Endothelial cell of umbilical vein (primary cell): ENCODE results near the gene ARID1B. TPM values are rescaled to one million over a fixed set of nuclear protein-coding genes. Genes with fewer than 3 reads are reported as not detected.

Experiments
- BruUV-seq: library from RNA; stranded (reverse); fragments of 400-500 nt; replicated peaks from 2 replicates; lab custom pipeline; 2021; lab: Mats Ljungman, UMichigan
- CTCF ChIA-PET: fragments of 300-600, 350-600 bp; sonication (Branson Sonifier 250); formaldehyde crosslinking; loops from one replicate; lab custom pipeline; 2021; ENCODE audit warnings: antibody characterized with exemption, inconsistent platforms; lab: Charles Lee
- POLR2A ChIA-PET: fragments of 300-600, 350-600 bp; sonication (Branson Sonifier 250); formaldehyde crosslinking; loops from one replicate; lab custom pipeline; 2021; ENCODE audit warnings: antibody characterized with exemption, inconsistent platforms; lab: Charles Lee
- DNase-seq: peaks from one replicate; pipeline ENCODE4 v3.0.0-alpha.2; 2011; ENCODE audit warnings: low read depth, low spot score
- FAIRE-seq: peaks from 2 replicates; lab custom pipeline; 2011; peaks lifted over from hg19 to GRCh38; lab: Jason Lieb, UNC
- H2AFZ ChIP-seq: 2 replicates; pipeline ENCODE4 v1.6.0; 2012; ENCODE audit warnings: low read depth, low read length, control low read depth, inconsistent platforms
- H3K27ac ChIP-seq: 2 replicates; pipeline ENCODE4 v1.5.1; 2011; ENCODE audit warnings: low read depth, mild to moderate bottlenecking, control low read depth, low read length, moderate library complexity; ENCODE audit not compliant: insufficient read depth
- H3K27me3 ChIP-seq, 2 experiments: 2 replicates each; pipeline versions ENCODE4 v1.6.0 to v1.6.1; 2011; ENCODE audit warnings: low read length in 2 of 2, mixed read lengths in 1 of 2; ENCODE audit not compliant: control insufficient read depth in 2 of 2, insufficient read depth in 2 of 2
- H3K36me3 ChIP-seq, 2 experiments: 2 replicates in 1 of 2; 3 replicates in 1 of 2; pipeline ENCODE4 v1.5.1; 2011; ENCODE audit warnings: low read length in 2 of 2, mild to moderate bottlenecking in 1 of 2, moderate library complexity in 1 of 2; ENCODE audit not compliant: control insufficient read depth in 2 of 2, insufficient read depth in 2 of 2; ENCODE audit errors: extremely low read depth in 1 of 2
- H3K4me1 ChIP-seq: 3 replicates; pipeline ENCODE4 v1.5.1; 2011; ENCODE audit warnings: mild to moderate bottlenecking, low read length; ENCODE audit not compliant: control insufficient read depth, insufficient read depth; ENCODE audit errors: extremely low read depth
- H3K4me2 ChIP-seq: 2 replicates; pipeline ENCODE4 v1.6.1; 2011; ENCODE audit warnings: low read length, control low read depth, mixed read lengths; ENCODE audit not compliant: insufficient read depth
- H3K4me3 ChIP-seq, 3 experiments: fragments of 200-600 bp in 1 of 3; sonication (generic), shearing (Covaris generic) in 1 of 3; replicated peaks in 1 of 3; 2 replicates each; pipeline ENCODE4 v1.5.1; 2011 to 2016; ENCODE audit warnings: control low read depth in 3 of 3, low read length in 3 of 3, mild to moderate bottlenecking in 2 of 3, inconsistent platforms in 1 of 3, low read depth in 1 of 3, moderate library complexity in 1 of 3; ENCODE audit not compliant: insufficient read depth in 1 of 3
- H3K79me2 ChIP-seq: 2 replicates; pipeline ENCODE4 v1.6.0; 2012; ENCODE audit warnings: low read length, inconsistent platforms; ENCODE audit not compliant: control insufficient read depth, insufficient read depth
- H3K9ac ChIP-seq: replicated peaks from 2 replicates; pipeline ENCODE3; 2011; ENCODE audit warnings: low read length, control low read depth; ENCODE audit not compliant: insufficient read depth; ENCODE audit errors: extremely low read depth
- H3K9me1 ChIP-seq: replicated peaks from 3 replicates; pipeline ENCODE4 v1.6.0; 2011; ENCODE audit warnings: mild to moderate bottlenecking, low read length; ENCODE audit not compliant: control insufficient read depth, insufficient read depth; ENCODE audit errors: extremely low read depth
- H3K9me3 ChIP-seq: replicated peaks from 2 replicates; pipeline ENCODE4 v1.5.1; 2012; ENCODE audit warnings: low read length, inconsistent platforms; ENCODE audit not compliant: control insufficient read depth, insufficient read depth
- H4K20me1 ChIP-seq: replicated peaks from 2 replicates; pipeline ENCODE3; 2011; ENCODE audit warnings: mild to moderate bottlenecking, low read length; ENCODE audit not compliant: control insufficient read depth, insufficient read depth; ENCODE audit errors: extremely low read depth
- CTCF ChIP-seq, 2 donors: IDR thresholded peaks; 1 replicate in 1 of 2; 2 replicates in 1 of 2; pipeline ENCODE4 v1.5.1; 2011; ENCODE audit warnings: low read length in 2 of 2, mild to moderate bottlenecking in 2 of 2, moderate library complexity in 2 of 2, control low read depth in 1 of 2, inconsistent platforms in 1 of 2, low read depth in 1 of 2; ENCODE audit not compliant: insufficient read depth in 1 of 2; ENCODE audit errors: extremely low read depth in 1 of 2
- EZH2 ChIP-seq: IDR thresholded peaks from 2 replicates; pipeline ENCODE4 v1.6.1; 2012; ENCODE audit warnings: borderline replicate concordance, low read depth, mild to moderate bottlenecking, moderate library complexity, low read length, inconsistent platforms; ENCODE audit not compliant: severe bottlenecking
- FOS ChIP-seq: IDR thresholded peaks from 2 replicates; pipeline ENCODE4 v1.6.1; 2011; ENCODE audit warnings: mild to moderate bottlenecking, low read length, moderate library complexity, borderline replicate concordance; ENCODE audit not compliant: insufficient read depth
- GATA2 ChIP-seq: IDR thresholded peaks from 2 replicates; pipeline ENCODE4 v1.7.0; 2011; ENCODE audit warnings: low read depth, mild to moderate bottlenecking, moderate library complexity, mixed read lengths, low read length; ENCODE audit not compliant: insufficient read length, insufficient read depth
- JUN ChIP-seq: IDR thresholded peaks from 2 replicates; pipeline ENCODE4 v1.6.1; 2011; ENCODE audit warnings: borderline replicate concordance, low read depth; ENCODE audit not compliant: insufficient read length, insufficient read depth
- MAX ChIP-seq: IDR thresholded peaks from 2 replicates; pipeline ENCODE4 v1.6.1; 2011; ENCODE audit not compliant: insufficient read depth, insufficient read length
- MYC ChIP-seq: IDR thresholded peaks from one replicate; pipeline ENCODE4 v1.6.1; 2011; ENCODE audit warnings: mild to moderate bottlenecking, low read depth, low read length
- POLR2A ChIP-seq: IDR thresholded peaks from 2 replicates; pipeline ENCODE4 v1.6.1; 2012; ENCODE audit warnings: low read depth, mild to moderate bottlenecking, control low read depth, low read length
- POLR2AphosphoS5 ChIP-seq: IDR thresholded peaks from 2 replicates; pipeline ENCODE4 v1.6.1; 2012; ENCODE audit warnings: low read depth, mild to moderate bottlenecking, control low read depth, low read length, moderate library complexity; ENCODE audit not compliant: insufficient read depth
- dilution Hi-C: fragments of 300-500 bp; cut with MboI; formaldehyde crosslinking; loops from one replicate; pipeline ENCODE4 v1.15.0; 2019; ENCODE audit warnings: low sequenced_read_pairs; ENCODE audit not compliant: extremely low pct_ligation_motif_present
- intact Hi-C: fragments of 100-400 bp; cut with micrococcal nuclease; formaldehyde crosslinking; loops from one replicate; pipeline ENCODE4 v1.10.0; 2022
- polyA plus RNA-seq, 4 experiments: library from polyadenylated mRNA; depleted of rRNA in 3 of 4; stranded (reverse) in 3 of 4; unstranded in 1 of 4; fragments of >200 nt; gene quantifications; 2 replicates each; pipeline versions ENCODE4 v1.2.1 to v1.2.3, GENCODE V29; 2011 to 2012; ENCODE audit warnings: missing spikeins in 1 of 4
- total RNA-seq: library from RNA; stranded (reverse); gene quantifications from 2 replicates; pipeline ENCODE4 v1.2.3, GENCODE V29; 2021

ARID1B gene
- total and polyA plus RNA-seq, 2 donors (not counting 3 experiments of a cell fraction or from before 2014, with no cell fraction given) = 21.8 to 89.5 TPM

- Histone ChIP-seq H3K9me3 (no peaks in the 10 kb centered on the region), H3K27me3 (no peaks in the 10 kb centered on the region), H3K4me3 (no peak overlapping the region), H2AFZ (no peak overlapping the region), H4K20me1 (no peaks in the 10 kb centered on the region), H3K4me2 (no peak overlapping the region), H3K9ac (no peak overlapping the region), H3K36me3 (no peaks in the 10 kb centered on the region), H3K79me2 (peaks cover 56% of the 10 kb centered on the region), H3K4me1 (peaks cover 28% of the 10 kb centered on the region), H3K27ac (no peak overlapping the region), H3K9me1 (no peaks in the 10 kb centered on the region)
- ChIA-PET POLR2A (no interaction called here), CTCF (interaction anchor here (0.6 to 3.6 kb wide), 5 partner anchors 10 to 39 kb away, joined by 3 to 12 read pairs (median 3); no protein-coding TSS in a partner anchor)
- no TSS peak for BruUV-seq
- intact Hi-C loops = loop anchor here (5.0 kb wide), 1 partner anchor 67 kb away; no protein-coding TSS in a partner anchor
- no peak for FAIRE-seq
- TF ChIP-seq CTCF (IDR thresholded peaks at IDR 0.05; ENCODE audit: extremely low read depth in 1 of 2, insufficient read depth in 1 of 2, low read depth in 1 of 2, low read length in 2 of 2) (no peak), FOS (no peak), MYC (no peak), POLR2AphosphoS5 (no peak), GATA2 (no peak), POLR2A (no peak), EZH2 (no peak), MAX (no peak), JUN (no peak)
- no peak for DNase-seq
- dilution Hi-C loops = no loop called here
Measured at GRCh38 chr6:156954816-156955215, 177.6 kb downstream of the ARID1B start.
